ENCODE results near the gene AGAP1. TPM values are rescaled to one million over a fixed set of nuclear protein-coding genes. Genes with fewer than 3 reads are reported as not detected.

AGAP1 gene
- polyA plus RNA-seq, 2 of the 4 experiments (the other 2 are of a cell fraction): 20.2 to 21.9 TPM

GRCh38 chr2:235768606-235769005 lies 274.8 kb downstream of the AGAP1 start (continued):
- TF ChIP-seq EP300 (IDR thresholded peaks at IDR 0.05): no peak
- no peak for TF ChIP-seq EHF (CRISPR knock-in tag; IDR thresholded peaks at IDR 0.05)

GRCh38 chr2:235769046-235769445 lies 275.2 kb downstream of the AGAP1 start:
- no peak overlapping the region for H3K27ac ChIP-seq
- ATAC-seq: no peak
- H3K4me2 ChIP-seq: no peak overlapping the region
- no peak for DNase-seq (ENCODE audit: low read depth in 1 of 2, low spot score in 1 of 2)
- ChIA-PET POLR2A (no interaction called here), CTCF (interaction anchor here (3.6 kb wide), 1 partner anchor 11 kb away, joined by 33 read pairs; no protein-coding TSS in a partner anchor)
- no peak overlapping the region for H3K4me3 ChIP-seq
- no peak for FAIRE-seq
- no peaks in the 10 kb centered on the region for H3K9me3 ChIP-seq
- peaks cover 9% of the 10 kb centered on the region; the same call in 1 of the 3 replicates for H3K4me1 ChIP-seq
- WGBS (ENCODE audit: missing lambda C conversion rate): 93% methylated on average over 7 of the region's 7 CpGs
- no peak for TF ChIP-seq KDM5A (IDR thresholded peaks at IDR 0.05)
- TF ChIP-seq CBX2 (IDR thresholded peaks at IDR 0.05; ENCODE audit: borderline replicate concordance, low read depth): no peak
- no peak for TF ChIP-seq RCOR1 (IDR thresholded peaks at IDR 0.05; ENCODE audit: low read depth, low read length)
- TF ChIP-seq PBX3 (IDR thresholded peaks at IDR 0.05): no peak
- no peak for TF ChIP-seq ELK1 (IDR thresholded peaks at IDR 0.05; ENCODE audit: low read depth, low read length)
- TF ChIP-seq MAFK (IDR thresholded peaks at IDR 0.05; ENCODE audit: partially characterized antibody): no peak
- no peak for TF ChIP-seq BHLHE40 (IDR thresholded peaks at IDR 0.05; ENCODE audit: low read depth, low read length)
- TF ChIP-seq CHD4 (IDR thresholded peaks at IDR 0.05; ENCODE audit: borderline replicate concordance): no peak

- Histone ChIP-seq H3K4me3 (no peak overlapping the region), H3K4me2 (no peak overlapping the region), H3K27ac (no peak overlapping the region), H3K4me1 (no peaks in the 10 kb centered on the region), H3K9me3 (no peaks in the 10 kb centered on the region)
- POLR2A ChIA-PET: no interaction called here
- CTCF ChIA-PET: interaction anchor here (1.1 to 3.6 kb wide), 6 partner anchors 9 to 410 kb away, joined by 3 to 33 read pairs (median 6); no protein-coding TSS in a partner anchor
- no peak for FAIRE-seq
- DNase-seq (ENCODE audit: low read depth in 1 of 2, low spot score in 1 of 2): no peak
- no peak for ATAC-seq
- 94% methylated on average over 15 of the region's 23 CpGs for WGBS (ENCODE audit: missing lambda C conversion rate)
- TF ChIP-seq JUN (IDR thresholded peaks at IDR 0.05): no peak
- no peak for TF ChIP-seq NPAS2 (CRISPR knock-in tag; IDR thresholded peaks at IDR 0.05; ENCODE audit: borderline replicate concordance)
- no peak for TF ChIP-seq HMGXB4 (CRISPR knock-in tag; IDR thresholded peaks at IDR 0.05; ENCODE audit: borderline replicate concordance)
- TF ChIP-seq BHLHE40 (IDR thresholded peaks at IDR 0.05; ENCODE audit: low read depth, low read length): no peak
- TF ChIP-seq ZC3H11A (IDR thresholded peaks at IDR 0.05): no peak
- no peak for TF ChIP-seq HDAC2 (IDR thresholded peaks at IDR 0.05)
- no peak for TF ChIP-seq CBX8 (IDR thresholded peaks at IDR 0.05)
- TF ChIP-seq MAFK (IDR thresholded peaks at IDR 0.05; ENCODE audit: partially characterized antibody): no peak
- TF ChIP-seq HES2 (IDR thresholded peaks at IDR 0.05): no peak
- TF ChIP-seq HOXA7 (CRISPR knock-in tag; IDR thresholded peaks at IDR 0.05): no peak
- no peak for TF ChIP-seq CEBPB (IDR thresholded peaks at IDR 0.05)
- no peak for TF ChIP-seq ZNF302 (CRISPR knock-in tag; IDR thresholded peaks at IDR 0.05)
- no peak for TF ChIP-seq ZFP36 (IDR thresholded peaks at IDR 0.05; ENCODE audit: borderline replicate concordance, partially characterized antibody)
- no peak for TF ChIP-seq MYC (IDR thresholded peaks at IDR 0.05; ENCODE audit: borderline replicate concordance, low read length)
- no peak for TF ChIP-seq CHD4 (IDR thresholded peaks at IDR 0.05; ENCODE audit: borderline replicate concordance)
- no peak for TF ChIP-seq SREBF2 (IDR thresholded peaks at IDR 0.05)
- no peak for TF ChIP-seq PBX3 (IDR thresholded peaks at IDR 0.05)
- TF ChIP-seq RARB (CRISPR knock-in tag; IDR thresholded peaks at IDR 0.05): no peak
- TF ChIP-seq GATA3 (IDR thresholded peaks at IDR 0.05; ENCODE audit: borderline replicate concordance): no peak
These were observed 277.3 kb downstream of the AGAP1 start for GRCh38 chr2:235770909-235771820.

All from A549 (cell line).